ENCODE measurements around the gene KRABD2.
"Not testable (repeated sequence)": the region's sequence is repeated elsewhere in the genome, so short reads cannot be mapped to it uniquely, and the experiment has no call there.

KRABD2 gene

GRCh38 chr17:8354236-8354635, 22.3 kb downstream of the KRABD2 start:
- dilution Hi-C loops (cut with MboI; ENCODE audit: extremely low pct_ligation_motif_present, low sequenced_read_pairs) = no loop called here
- FAIRE-seq = no peak
- Histone ChIP-seq H3K27me3 (ENCODE audit: control insufficient read depth, extremely low read depth, insufficient read depth, low read length) (no peaks in the 10 kb centered on the region), H3K4me3 (ENCODE audit: control insufficient read depth in 2 of 3, extremely low read depth in 1 of 3, insufficient read depth in 2 of 3, low read depth in 1 of 3, low read length in 3 of 3) (no peak overlapping the region), H3K9ac (ENCODE audit: control insufficient read depth, extremely low read depth, insufficient read depth, low read length) (no peak overlapping the region), H3K36me3 (ENCODE audit: control insufficient read depth in 2 of 2, extremely low read depth in 1 of 2, insufficient read depth in 2 of 2, low read length in 2 of 2) (no peaks in the 10 kb centered on the region), H4K20me1 (ENCODE audit: control insufficient read depth, extremely low read depth, insufficient read depth, low read length) (no peaks in the 10 kb centered on the region), H3K4me1 (ENCODE audit: control insufficient read depth, extremely low read depth, insufficient read depth, low read length) (no peaks in the 10 kb centered on the region), H3K9me3 (ENCODE audit: control insufficient read depth, low read depth, low read length) (no peaks in the 10 kb centered on the region), H3K79me2 (ENCODE audit: control insufficient read depth, insufficient read depth, low read length) (no peaks in the 10 kb centered on the region), H3K27ac (ENCODE audit: control insufficient read depth, insufficient read depth, low read length) (no peak overlapping the region), H3K9me1 (ENCODE audit: control insufficient read depth, extremely low read depth, insufficient read depth, low read length) (no peaks in the 10 kb centered on the region), H3K4me2 (ENCODE audit: control insufficient read depth, extremely low read depth, insufficient read depth, low read depth, low read length) (no peak overlapping the region), H2AFZ (ENCODE audit: control insufficient read depth, low read length) (no peak overlapping the region)
- DNase-seq (ENCODE audit: low read depth, low spot score) = no peak
- TF ChIP-seq CTCF (optimal IDR thresholded peaks at IDR 0.05 in 1 of 3, IDR thresholded peaks at IDR 0.05 in 1 of 3, conservative IDR thresholded peaks at IDR 0.05 in 1 of 3; ENCODE audit: extremely low read depth in 1 of 3, insufficient read depth in 2 of 3, low read length in 3 of 3) (no peak), EZH2 (IDR thresholded peaks at IDR 0.05; ENCODE audit: low read length) (no peak)

- Histone ChIP-seq H3K9me3 (ENCODE audit: control insufficient read depth, low read depth, low read length) (no peaks in the 10 kb centered on the region), H3K27ac (ENCODE audit: control insufficient read depth, insufficient read depth, low read length) (no peak overlapping the region), H3K36me3 (ENCODE audit: control insufficient read depth in 2 of 2, extremely low read depth in 1 of 2, insufficient read depth in 2 of 2, low read length in 2 of 2) (no peaks in the 10 kb centered on the region), H3K27me3 (ENCODE audit: control insufficient read depth, extremely low read depth, insufficient read depth, low read length) (no peaks in the 10 kb centered on the region), H3K79me2 (ENCODE audit: control insufficient read depth, insufficient read depth, low read length) (no peaks in the 10 kb centered on the region), H4K20me1 (ENCODE audit: control insufficient read depth, extremely low read depth, insufficient read depth, low read length) (no peaks in the 10 kb centered on the region), H3K4me1 (ENCODE audit: control insufficient read depth, extremely low read depth, insufficient read depth, low read length) (no peaks in the 10 kb centered on the region), H3K4me3 (ENCODE audit: control insufficient read depth in 2 of 3, extremely low read depth in 1 of 3, insufficient read depth in 2 of 3, low read depth in 1 of 3, low read length in 3 of 3) (no peak overlapping the region), H3K9me1 (ENCODE audit: control insufficient read depth, extremely low read depth, insufficient read depth, low read length) (no peaks in the 10 kb centered on the region), H3K9ac (ENCODE audit: control insufficient read depth, extremely low read depth, insufficient read depth, low read length) (no peak overlapping the region), H2AFZ (ENCODE audit: control insufficient read depth, low read length) (no peak overlapping the region), H3K4me2 (ENCODE audit: control insufficient read depth, extremely low read depth, insufficient read depth, low read depth, low read length) (no peak overlapping the region)
- DNase-seq (ENCODE audit: low read depth, low spot score) (no peak), FAIRE-seq (no peak)
- dilution Hi-C loops (cut with MboI; ENCODE audit: extremely low pct_ligation_motif_present, low sequenced_read_pairs) = no loop called here
- TF ChIP-seq EZH2 (IDR thresholded peaks at IDR 0.05; ENCODE audit: low read length) = no peak
Observed at GRCh38 chr17:8353736-8354135, 22.8 kb downstream of the KRABD2 start.

- Histone ChIP-seq H3K9me3 (ENCODE audit: control insufficient read depth, low read depth, low read length) (no peaks in the 10 kb centered on the region), H3K36me3 (ENCODE audit: control insufficient read depth in 2 of 2, extremely low read depth in 1 of 2, insufficient read depth in 2 of 2, low read length in 2 of 2) (no peaks in the 10 kb centered on the region), H3K9ac (ENCODE audit: control insufficient read depth, extremely low read depth, insufficient read depth, low read length) (no peak overlapping the region), H3K79me2 (ENCODE audit: control insufficient read depth, insufficient read depth, low read length) (no peaks in the 10 kb centered on the region), H4K20me1 (ENCODE audit: control insufficient read depth, extremely low read depth, insufficient read depth, low read length) (no peaks in the 10 kb centered on the region), H3K27ac (ENCODE audit: control insufficient read depth, insufficient read depth, low read length) (no peak overlapping the region), H3K4me1 (ENCODE audit: control insufficient read depth, extremely low read depth, insufficient read depth, low read length) (no peaks in the 10 kb centered on the region), H3K27me3 (ENCODE audit: control insufficient read depth, extremely low read depth, insufficient read depth, low read length) (peaks cover 5% of the 10 kb centered on the region), H2AFZ (ENCODE audit: control insufficient read depth, low read length) (no peak overlapping the region), H3K9me1 (ENCODE audit: control insufficient read depth, extremely low read depth, insufficient read depth, low read length) (no peaks in the 10 kb centered on the region), H3K4me2 (ENCODE audit: control insufficient read depth, extremely low read depth, insufficient read depth, low read depth, low read length) (no peak overlapping the region), H3K4me3 (ENCODE audit: control insufficient read depth in 2 of 3, extremely low read depth in 1 of 3, insufficient read depth in 2 of 3, low read depth in 1 of 3, low read length in 3 of 3) (no peak overlapping the region)
- DNase-seq (ENCODE audit: low read depth, low spot score) = no peak
- TF ChIP-seq EZH2 (IDR thresholded peaks at IDR 0.05; ENCODE audit: low read length) = no peak
- no peak for TF ChIP-seq CTCF (optimal IDR thresholded peaks at IDR 0.05 in 1 of 3, IDR thresholded peaks at IDR 0.05 in 1 of 3, conservative IDR thresholded peaks at IDR 0.05 in 1 of 3; ENCODE audit: extremely low read depth in 1 of 3, insufficient read depth in 2 of 3, low read length in 3 of 3)
- no peak for FAIRE-seq
- dilution Hi-C loops (cut with MboI; ENCODE audit: extremely low pct_ligation_motif_present, low sequenced_read_pairs) = no loop called here
Observed at GRCh38 chr17:8350339-8350738, 26.2 kb downstream of the KRABD2 start.

- H3K9me3 ChIP-seq (ENCODE audit: control insufficient read depth, low read depth, low read length); H3K9ac ChIP-seq (ENCODE audit: control insufficient read depth, extremely low read depth, insufficient read depth, low read length); H3K9me1 ChIP-seq (ENCODE audit: control insufficient read depth, extremely low read depth, insufficient read depth, low read length); H3K4me3 ChIP-seq (ENCODE audit: control insufficient read depth in 2 of 3, extremely low read depth in 1 of 3, insufficient read depth in 2 of 3, low read depth in 1 of 3, low read length in 3 of 3); dilution Hi-C loops (cut with MboI; ENCODE audit: extremely low pct_ligation_motif_present, low sequenced_read_pairs); H3K79me2 ChIP-seq (ENCODE audit: control insufficient read depth, insufficient read depth, low read length); H4K20me1 ChIP-seq (ENCODE audit: control insufficient read depth, extremely low read depth, insufficient read depth, low read length); H3K4me1 ChIP-seq (ENCODE audit: control insufficient read depth, extremely low read depth, insufficient read depth, low read length); H2AFZ ChIP-seq (ENCODE audit: control insufficient read depth, low read length); H3K4me2 ChIP-seq (ENCODE audit: control insufficient read depth, extremely low read depth, insufficient read depth, low read depth, low read length); H3K36me3 ChIP-seq (ENCODE audit: control insufficient read depth in 2 of 2, extremely low read depth in 1 of 2, insufficient read depth in 2 of 2, low read length in 2 of 2); DNase-seq (ENCODE audit: low read depth, low spot score); FAIRE-seq; H3K27ac ChIP-seq (ENCODE audit: control insufficient read depth, insufficient read depth, low read length): not testable (repeated sequence)
- peaks cover 10% of the 10 kb centered on the region for H3K27me3 ChIP-seq (ENCODE audit: control insufficient read depth, extremely low read depth, insufficient read depth, low read length)
Observed at GRCh38 chr17:8347001-8347400, 29.5 kb downstream of the KRABD2 start.
